Left ventricle myocardium superior (tissue), 1 donor: ENCODE data around the gene MTERF4. TPM values are rescaled to one million over a fixed set of nuclear protein-coding genes. Genes with fewer than 3 reads are reported as not detected.

Experiments
- ATAC-seq: fragments of 200-7000 bp; cut with Tn5 transposase; one replicate; pipeline ENCODE4 v1.9.1; 2020; ENCODE audit warnings: mild to moderate bottlenecking, moderate library complexity
- DNase-seq: peaks from one replicate; pipeline ENCODE4 v3.0.0-alpha.2; 2020
- intact Hi-C: fragments of 100-400 bp; cut with micrococcal nuclease; formaldehyde crosslinking; loops from one replicate; pipeline ENCODE4 v1.11.0; 2022
- long read RNA-seq: library from polyadenylated mRNA; unstranded; transcript quantifications from one replicate; pipeline ENCODE4 v2.0.0, GENCODE V29; 2021
- total RNA-seq: library from RNA; stranded (reverse); fragmentation: NEBNext Ultra II Directional; extraction: Animal tissue kit (Norgen Biotek cat#: 25700); gene quantifications from one replicate; pipeline ENCODE4 v1.2.1, GENCODE V29; 2021
- donor health status: DM: no; HTN: yes; CAD: no; lungs with severe emphysema.

Gene MTERF4
- 25.8 TPM for total RNA-seq
- long read RNA-seq, full-length matches to known transcripts = 32 of 41 reads
- long read RNA-seq, partial matches to known transcripts = 2 of 41 reads
- long read RNA-seq, other reads (novel, unspliced or antisense) = 7 of 41 reads

DNA sequence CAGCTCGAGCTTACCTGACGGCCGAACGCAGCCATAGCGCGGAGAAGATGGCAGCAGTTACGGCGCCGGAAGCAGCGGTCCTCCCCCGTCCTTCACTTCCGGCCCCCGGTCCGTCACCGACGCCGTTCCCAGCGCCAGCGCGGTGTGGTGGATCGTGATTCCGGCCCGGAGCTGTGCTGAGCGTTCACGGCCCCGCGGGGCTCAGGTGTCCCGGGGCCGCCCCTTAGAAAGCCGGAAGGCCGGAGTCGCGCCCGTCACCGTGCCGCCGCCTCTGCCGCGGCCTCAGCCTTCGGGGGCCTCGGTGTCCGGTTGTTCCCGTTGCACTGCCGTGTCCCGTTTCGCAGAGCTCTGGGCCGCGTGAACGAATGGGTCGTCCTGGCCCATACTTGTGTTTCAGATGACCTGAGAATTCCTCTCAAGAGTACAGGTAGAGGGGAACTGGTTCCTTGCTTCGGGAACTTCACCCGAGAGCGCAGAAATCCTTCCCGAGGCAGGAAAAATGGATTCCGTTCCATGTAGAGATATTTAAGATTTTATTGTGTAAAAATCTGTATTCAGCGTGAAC is at the start of gene MTERF4:
Gene MTERF4, minus strand, starts transcription at position 49 of the 565 bp plus-strand sequence. Its CDS starts 14 bp downstream, at position 35.
- ATAC-seq (peak; percentile 99), DNase-seq (peak; percentile 92)
- intact Hi-C loops = no loop called here

GRCh38 chr2:241150660-241151530 is 48.8 kb upstream of the MTERF4 start:
- ATAC-seq (peak; percentile 11), DNase-seq (no peak)
- intact Hi-C loops = no loop called here

GRCh38 chr2:241149925-241150659 is 48.0 kb upstream of the MTERF4 start, which contains the start of gene PPP1R7:
PPP1R7 (plus strand) TSS chr2:241150467; CDS start chr2:241150496, 29 bp downstream.
- intact Hi-C loops = no loop called here

DNA sequence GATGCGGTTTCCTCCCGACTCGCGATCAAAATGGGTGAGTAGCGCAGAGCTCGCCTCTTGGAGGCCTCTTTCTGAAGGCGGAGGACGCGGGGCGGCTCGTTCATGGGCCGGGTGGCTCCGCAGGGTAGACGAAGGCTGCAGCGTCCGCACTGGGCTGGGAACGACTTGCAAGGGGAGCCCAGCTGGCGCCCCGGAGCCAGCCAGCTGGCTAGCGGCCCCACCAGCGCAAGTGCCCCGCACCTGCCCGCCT is 47.5 kb upstream of the MTERF4 start:
- DNase-seq (no peak), ATAC-seq (peak; percentile 20)
- intact Hi-C loops = no loop called here

More at GRCh38 chr2:241149925-241150659, 48.0 kb upstream of the MTERF4 start, which contains the start of gene PPP1R7:
- peak; percentile 97 for ATAC-seq
- peak; percentile 97 for DNase-seq

DNA sequence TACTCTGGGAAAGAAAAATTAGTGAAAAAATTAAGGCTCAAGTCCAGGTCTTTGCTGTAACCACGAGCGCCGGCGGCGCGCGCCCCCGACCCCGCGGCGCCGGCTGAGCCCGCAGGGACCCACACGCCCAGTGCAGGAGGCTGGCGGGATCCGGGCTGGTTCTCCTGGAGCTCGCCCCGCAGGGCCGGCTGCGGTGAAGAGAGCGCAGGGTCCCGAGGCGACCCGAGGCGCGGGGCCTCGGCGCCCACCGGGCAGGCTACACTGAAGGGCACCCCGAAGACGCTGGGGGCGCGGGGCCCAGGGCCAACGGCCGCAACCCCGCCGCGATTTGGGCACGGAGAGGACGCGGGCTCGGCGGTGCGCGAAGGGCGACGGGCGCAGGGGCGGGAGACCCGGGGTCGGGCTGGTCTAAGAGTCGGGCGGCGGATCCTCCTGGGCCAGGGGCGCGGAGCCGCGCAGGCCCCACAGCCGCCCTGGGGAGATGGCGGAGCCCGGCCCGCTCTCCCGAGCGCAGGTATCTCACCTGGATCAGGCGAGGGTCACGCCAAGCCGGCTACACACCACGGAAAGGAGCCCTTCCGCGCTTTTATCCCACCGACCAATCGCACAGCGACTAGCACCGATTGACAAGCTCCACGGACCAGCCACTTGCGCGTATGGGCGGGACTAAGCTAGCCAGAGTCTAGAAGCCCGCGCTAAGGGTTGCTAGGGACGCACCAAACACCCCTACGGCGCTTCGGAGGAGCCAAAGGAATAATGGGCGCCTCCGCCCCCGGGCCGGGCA is 47.0 kb upstream of the MTERF4 start, which contains the start of gene PASK:
Gene PASK, minus strand, starts transcription at position 582 of the 784 bp plus-strand sequence. CDS start 6,440 bp downstream, outside the sequence.
- peak; percentile 94 for DNase-seq
- intact Hi-C loops = no loop called here

GRCh38 chr2:241148239-241148638 is 46.2 kb upstream of the MTERF4 start:
- intact Hi-C loops = no loop called here
- ATAC-seq (no peak), DNase-seq (no peak)

More for the DNA sequence above, 47.0 kb upstream of the MTERF4 start, which contains the start of gene PASK:
- peak; percentile 95 for ATAC-seq

DNA sequence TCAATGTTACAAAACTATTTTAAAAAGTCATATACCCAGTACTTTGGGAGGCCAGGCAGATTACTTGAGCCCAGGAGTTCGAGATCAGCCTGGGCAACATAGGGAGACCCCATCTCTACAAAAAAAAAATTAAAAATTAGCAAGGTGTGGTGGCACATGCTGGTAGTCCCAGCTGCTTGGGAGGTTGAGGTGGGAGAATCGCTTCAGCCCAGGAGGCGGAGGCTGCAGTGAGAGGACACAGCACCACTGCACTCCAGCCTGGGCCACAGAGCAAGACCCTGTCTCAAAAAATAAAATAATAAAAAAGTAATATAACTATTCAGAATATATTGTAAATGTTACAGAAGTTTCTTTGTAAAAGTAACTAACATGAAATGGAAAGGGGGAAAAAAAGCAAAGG is 45.2 kb upstream of the MTERF4 start:
- no peak for ATAC-seq
- DNase-seq = no peak
- intact Hi-C loops = no loop called here

DNA sequence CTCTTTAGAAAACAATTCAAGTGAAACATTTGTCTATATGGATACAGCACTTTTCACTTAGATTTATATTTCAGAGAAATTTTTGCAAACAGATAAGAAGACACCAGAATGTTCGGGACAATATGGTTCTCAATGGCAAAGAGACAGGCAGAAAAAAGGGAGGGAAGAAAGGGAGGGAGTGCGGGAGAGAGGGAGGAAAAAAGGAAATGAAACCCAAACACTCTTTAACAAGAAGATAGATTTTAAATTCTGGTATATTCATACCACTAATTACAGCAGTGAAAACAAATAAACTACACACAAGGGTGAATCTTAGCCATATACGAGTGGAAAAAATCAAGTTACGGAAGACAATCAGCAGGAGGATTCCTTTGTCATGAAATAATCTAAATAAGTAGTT is 44.2 kb upstream of the MTERF4 start:
- intact Hi-C loops = no loop called here
- ATAC-seq (no peak), DNase-seq (no peak)

DNA sequence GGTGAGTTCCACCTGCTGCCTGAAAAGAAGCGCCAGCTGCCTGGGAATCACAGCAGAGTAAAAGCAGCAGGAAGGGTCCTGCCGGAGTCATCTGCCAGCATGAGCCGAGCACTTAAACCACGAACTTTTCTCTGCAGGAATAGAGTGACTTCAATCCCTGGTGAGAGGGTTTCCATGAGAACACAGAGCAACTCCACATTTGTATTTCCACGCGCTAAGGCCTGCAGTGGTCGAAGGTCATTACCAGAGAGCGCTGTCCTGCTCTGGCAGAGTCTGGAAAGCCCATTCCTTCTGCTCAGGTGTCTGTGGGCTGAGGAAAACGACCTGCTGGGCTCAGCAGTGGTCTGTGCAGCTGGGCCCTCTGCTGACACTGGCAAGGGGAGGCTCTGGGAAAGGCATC is 40.5 kb upstream of the MTERF4 start:
- DNase-seq (no peak), ATAC-seq (no peak)
- intact Hi-C loops = no loop called here

GRCh38 chr2:241142063-241142462 is 40.0 kb upstream of the MTERF4 start:
- no peak for DNase-seq
- intact Hi-C loops = no loop called here
- no peak for ATAC-seq

DNA sequence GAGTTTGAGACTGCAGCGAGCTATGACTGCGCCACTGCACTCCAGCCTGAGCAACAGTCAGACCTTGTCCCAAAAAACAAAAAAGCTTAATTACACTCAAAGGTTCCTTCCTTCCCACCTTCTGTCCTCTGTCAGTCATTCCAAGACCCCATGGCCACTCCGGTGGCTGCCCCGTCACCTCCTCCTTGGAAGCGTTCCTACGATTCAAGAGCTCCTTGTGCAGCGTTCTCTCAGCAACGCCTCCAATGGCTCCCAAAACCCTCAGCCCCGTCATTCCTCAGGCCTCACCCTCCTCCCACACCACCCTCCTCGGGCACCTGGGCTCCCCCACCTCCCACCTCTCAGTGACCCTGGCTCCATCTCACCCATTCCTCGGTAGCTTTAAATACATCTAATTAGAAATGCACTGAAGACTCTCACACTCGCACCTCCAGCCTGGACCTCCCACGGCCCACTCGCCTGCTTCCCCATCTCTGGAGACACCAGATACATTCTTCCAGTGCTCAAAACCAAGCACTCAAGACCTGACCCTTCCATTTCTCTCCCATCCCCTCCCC is 39.2 kb upstream of the MTERF4 start:
- intact Hi-C loops = no loop called here
- ATAC-seq (no peak), DNase-seq (no peak)

DNA sequence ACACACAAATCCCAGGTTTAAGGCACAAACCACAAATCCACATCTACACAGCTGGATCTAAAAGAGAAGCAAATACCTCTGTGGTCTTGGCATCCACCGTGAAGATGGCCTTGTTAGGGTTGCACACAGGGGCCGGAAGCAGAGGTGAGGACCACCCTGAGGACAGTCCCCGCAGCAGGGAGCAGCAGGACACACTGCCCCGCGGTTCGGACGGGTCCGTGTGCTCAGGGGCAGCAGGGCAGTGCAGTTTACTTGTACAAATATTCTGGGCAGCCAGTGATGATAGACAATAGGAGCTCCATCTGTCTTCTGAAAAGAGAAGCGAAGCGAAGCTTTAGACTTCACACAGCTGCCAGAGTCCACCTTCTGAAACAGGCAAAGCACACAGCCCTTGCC is 38.4 kb upstream of the MTERF4 start:
- intact Hi-C loops = no loop called here
- no peak for ATAC-seq
- DNase-seq = no peak

DNA sequence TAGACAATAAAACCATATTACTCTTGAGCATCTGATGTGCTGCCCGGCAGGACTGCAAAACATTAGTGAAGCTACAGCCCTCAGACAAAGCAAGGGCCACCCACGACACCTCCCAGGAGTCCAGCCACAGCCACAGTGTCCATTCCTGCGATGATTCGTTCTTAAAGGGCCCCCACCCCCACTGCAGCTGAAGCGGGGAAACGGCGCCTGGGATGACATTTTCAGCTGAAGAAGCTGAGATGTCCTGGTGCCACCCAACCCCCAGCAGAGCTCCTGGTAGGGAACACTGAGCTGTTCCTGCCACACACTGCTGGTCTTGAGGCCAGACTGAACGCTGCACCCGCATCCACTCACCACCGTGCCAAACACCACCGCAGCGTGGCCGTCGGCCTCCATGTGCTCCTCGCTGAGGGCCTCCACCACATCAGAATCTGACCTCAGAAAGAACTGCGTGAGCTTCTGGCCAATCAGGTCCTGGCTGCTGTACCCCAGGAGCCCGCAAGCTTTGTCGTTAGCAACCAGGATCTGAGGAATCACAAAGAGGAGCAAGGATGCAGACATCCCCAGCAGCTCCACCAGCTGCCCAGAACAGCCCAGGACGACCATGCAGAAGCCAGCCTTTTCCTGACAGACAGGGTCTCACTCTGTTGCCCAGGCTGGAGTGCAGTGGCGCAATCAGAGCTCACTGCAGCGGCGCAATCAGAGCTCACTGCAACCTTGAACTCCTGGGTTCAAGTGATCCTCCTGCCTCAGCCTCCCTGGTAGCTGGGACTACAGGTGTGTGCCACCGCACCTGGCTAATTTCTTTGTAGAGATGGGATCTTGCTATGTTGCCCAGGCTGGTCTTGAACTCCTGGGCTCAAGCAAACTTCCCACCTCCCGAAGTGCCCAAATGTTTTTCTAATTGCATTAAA is 37.7 kb upstream of the MTERF4 start:
- no peak for DNase-seq
- ATAC-seq = no peak
- intact Hi-C loops = no loop called here

GRCh38 chr2:241138471-241138870 is 36.4 kb upstream of the MTERF4 start:
- intact Hi-C loops = no loop called here
- ATAC-seq (no peak), DNase-seq (no peak)

DNA sequence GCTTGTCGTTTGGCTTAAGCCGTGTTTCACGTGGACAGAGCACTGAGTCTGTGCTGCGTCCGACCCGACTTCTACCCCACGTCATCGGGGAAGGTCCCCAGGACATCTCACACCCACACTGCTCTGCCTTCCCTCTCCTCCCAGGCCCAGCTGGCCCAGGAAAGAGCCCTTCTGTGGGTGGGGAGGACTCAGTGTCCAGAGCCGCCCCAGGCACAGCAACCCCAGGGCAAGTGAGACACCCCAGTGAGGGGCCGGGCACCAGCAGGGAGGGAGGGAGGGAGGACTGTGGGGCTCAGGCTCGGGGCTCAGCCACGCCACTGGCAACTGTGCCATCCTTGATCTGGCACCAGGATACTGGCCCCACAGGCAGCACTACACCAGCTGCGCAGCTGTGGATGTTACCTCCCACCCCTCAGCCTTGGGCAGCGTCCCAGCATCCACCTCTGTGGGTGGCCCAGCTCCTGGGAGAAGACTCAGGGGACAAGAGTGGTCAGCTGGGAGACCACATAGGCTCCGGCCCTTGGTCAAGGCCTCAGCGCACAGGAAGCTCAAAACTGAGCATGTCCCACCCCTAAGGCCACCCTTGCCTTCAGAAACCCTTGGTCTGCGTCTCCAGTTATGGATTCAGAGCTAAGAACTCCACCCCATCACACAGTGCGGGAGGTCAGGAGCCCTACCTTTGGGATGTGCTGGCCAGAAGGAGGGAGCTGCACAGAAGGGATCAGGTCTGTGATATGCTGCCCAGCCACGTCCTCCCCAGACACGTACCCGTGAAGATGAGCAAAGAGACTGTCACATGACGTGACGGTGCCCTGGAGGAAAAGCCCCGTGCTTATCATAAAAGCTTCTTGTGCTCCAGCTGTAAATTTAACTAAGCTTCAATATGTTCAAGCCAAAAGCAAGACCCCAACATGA is 35.4 kb upstream of the MTERF4 start:
- DNase-seq = no peak
- no peak for ATAC-seq
- intact Hi-C loops = no loop called here

- ATAC-seq = no peak
- DNase-seq = no peak
These were observed 34.7 kb upstream of the MTERF4 start for GRCh38 chr2:241136661-241137260.

More at GRCh38 chr2:241136661-241137260, 34.7 kb upstream of the MTERF4 start:
- intact Hi-C loops = no loop called here
